Measurements from ENCODE around the gene SLC25A17. TPM values are rescaled to one million over a fixed set of nuclear protein-coding genes. Genes with fewer than 3 reads are reported as not detected.
A peak's percentile ranks its signal among the peaks of the same experiment; 100 is the strongest.

SLC25A17 gene
- total RNA-seq, 6 experiments from 2014 or later, result 23.5 to 25.5 (median 24.6) TPM

DNA sequence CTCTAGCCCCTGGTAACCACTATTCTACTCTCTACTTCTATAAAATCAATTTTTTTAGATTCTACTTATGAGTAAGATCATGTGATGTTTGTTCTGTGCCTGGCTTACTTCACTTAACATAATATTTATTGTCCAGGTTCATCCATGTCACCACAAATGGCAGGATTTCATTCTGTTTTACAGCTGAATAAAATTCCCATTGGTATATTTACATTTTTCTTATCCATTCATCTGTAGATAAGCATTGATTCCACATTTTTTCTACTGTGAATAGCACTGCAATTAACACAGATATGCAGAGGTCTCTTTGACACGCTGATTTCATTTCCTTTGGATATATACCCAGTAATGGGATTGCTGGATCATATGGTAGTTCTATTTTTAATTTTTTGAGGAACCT lies 15.8 kb downstream of the SLC25A17 start:
- TF ChIP-seq, protein P1, sequence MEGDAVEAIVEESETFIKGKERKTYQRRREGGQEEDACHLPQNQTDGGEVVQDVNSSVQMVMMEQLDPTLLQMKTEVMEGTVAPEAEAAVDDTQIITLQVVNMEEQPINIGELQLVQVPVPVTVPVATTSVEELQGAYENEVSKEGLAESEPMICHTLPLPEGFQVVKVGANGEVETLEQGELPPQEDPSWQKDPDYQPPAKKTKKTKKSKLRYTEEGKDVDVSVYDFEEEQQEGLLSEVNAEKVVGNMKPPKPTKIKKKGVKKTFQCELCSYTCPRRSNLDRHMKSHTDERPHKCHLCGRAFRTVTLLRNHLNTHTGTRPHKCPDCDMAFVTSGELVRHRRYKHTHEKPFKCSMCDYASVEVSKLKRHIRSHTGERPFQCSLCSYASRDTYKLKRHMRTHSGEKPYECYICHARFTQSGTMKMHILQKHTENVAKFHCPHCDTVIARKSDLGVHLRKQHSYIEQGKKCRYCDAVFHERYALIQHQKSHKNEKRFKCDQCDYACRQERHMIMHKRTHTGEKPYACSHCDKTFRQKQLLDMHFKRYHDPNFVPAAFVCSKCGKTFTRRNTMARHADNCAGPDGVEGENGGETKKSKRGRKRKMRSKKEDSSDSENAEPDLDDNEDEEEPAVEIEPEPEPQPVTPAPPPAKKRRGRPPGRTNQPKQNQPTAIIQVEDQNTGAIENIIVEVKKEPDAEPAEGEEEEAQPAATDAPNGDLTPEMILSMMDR (IDR thresholded peaks at IDR 0.05), result no peak
- Mint-ChIP-seq H3K27me3 (ENCODE audit: insufficient read depth) (no peaks in the 10 kb centered on the region), H3K9me3 (no peaks in the 10 kb centered on the region), H3K4me1 (ENCODE audit: low read depth) (peaks cover 17% of the 10 kb centered on the region), H3K36me3 (ENCODE audit: low read depth) (peaks cover 7% of the 10 kb centered on the region), H3K27ac (no peak overlapping the region), H3K4me3 (no peak overlapping the region)
- no peak for DNase-seq

DNA sequence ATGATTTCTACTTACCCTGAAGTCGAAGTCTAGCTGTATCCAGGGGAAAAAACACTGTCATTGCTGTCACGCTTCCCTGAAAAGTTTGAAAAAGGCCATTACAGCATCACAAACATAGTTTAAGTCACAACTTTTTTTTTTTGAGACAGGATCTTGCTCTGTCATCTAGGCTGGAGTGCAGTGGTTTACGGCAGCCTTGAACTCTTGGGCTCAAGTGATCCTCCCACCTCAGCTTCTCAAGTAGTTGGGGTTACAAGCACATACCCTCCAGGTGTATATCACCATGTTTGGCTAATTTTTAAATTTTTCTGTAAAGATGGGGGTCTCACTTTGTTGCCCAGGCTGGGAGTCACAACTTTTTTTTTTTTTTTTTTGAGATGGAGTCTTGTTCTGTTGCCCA lies 20.1 kb downstream of the SLC25A17 start:
- H3K36me3 Mint-ChIP-seq (ENCODE audit: low read depth), result peaks cover 5% of the 10 kb centered on the region; the same call in 1 of the 2 replicates
- no peak for DNase-seq
- H3K9me3 Mint-ChIP-seq, result no peaks in the 10 kb centered on the region
- TF ChIP-seq, protein P1 (IDR thresholded peaks at IDR 0.05), result no peak
- H3K4me1 Mint-ChIP-seq (ENCODE audit: low read depth), result peaks cover 22% of the 10 kb centered on the region
- no peak overlapping the region for H3K27ac Mint-ChIP-seq
- H3K4me3 Mint-ChIP-seq, result no peak overlapping the region
- no peaks in the 10 kb centered on the region for H3K27me3 Mint-ChIP-seq (ENCODE audit: insufficient read depth)

DNA sequence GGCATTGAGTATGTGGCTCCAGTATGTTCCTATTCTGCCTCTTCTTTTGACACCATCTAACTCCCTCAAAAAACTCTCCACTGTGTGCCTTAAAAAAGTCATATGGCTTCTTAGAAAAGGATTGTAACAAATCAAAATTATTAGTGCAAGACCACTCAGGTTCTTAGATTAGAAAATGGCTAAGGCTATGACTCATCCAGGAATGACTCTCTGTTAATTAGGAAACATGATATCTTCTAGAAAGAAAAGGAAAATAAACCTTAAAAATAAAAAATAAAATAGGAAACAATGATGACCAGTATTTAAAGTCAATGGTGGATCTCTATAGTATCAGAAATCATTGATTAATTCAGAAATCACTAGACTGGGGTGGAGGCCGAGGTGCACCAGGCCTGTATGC lies 21.7 kb downstream of the SLC25A17 start:
- Mint-ChIP-seq H3K9me3 (no peaks in the 10 kb centered on the region), H3K4me1 (ENCODE audit: low read depth) (peaks cover 22% of the 10 kb centered on the region), H3K27me3 (ENCODE audit: insufficient read depth) (no peaks in the 10 kb centered on the region), H3K4me3 (no peak overlapping the region), H3K36me3 (ENCODE audit: low read depth) (peaks cover 12% of the 10 kb centered on the region), H3K27ac (peak overlapping the region; percentile 24)
- peak; percentile 11 for DNase-seq
- TF ChIP-seq, protein P1 (IDR thresholded peaks at IDR 0.05), result no peak

DNA sequence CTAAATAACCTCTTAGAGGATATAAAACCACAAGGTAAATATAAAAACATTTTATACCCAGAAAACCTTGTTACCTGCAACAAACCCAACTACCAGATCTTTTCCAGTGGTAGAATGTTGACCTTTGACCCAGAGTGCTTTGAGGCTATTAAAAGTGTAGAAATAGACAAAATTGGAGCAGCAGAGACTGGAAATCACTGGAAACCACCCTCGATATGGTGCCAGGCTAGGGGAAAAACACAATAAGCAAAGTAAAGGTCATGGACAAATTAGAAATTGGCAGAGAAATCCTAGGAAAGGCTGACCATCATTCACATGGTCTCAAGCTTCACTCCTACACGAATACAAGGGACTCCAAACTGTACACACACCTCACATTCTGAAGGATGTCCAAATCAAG lies 26.7 kb downstream of the SLC25A17 start:
- no peak overlapping the region for H3K4me3 Mint-ChIP-seq
- no peak overlapping the region for H3K27ac Mint-ChIP-seq
- no peak for DNase-seq
- peaks cover 22% of the 10 kb centered on the region for H3K36me3 Mint-ChIP-seq (ENCODE audit: low read depth)
- peaks cover 24% of the 10 kb centered on the region for H3K4me1 Mint-ChIP-seq (ENCODE audit: low read depth)
- TF ChIP-seq, protein P1 (IDR thresholded peaks at IDR 0.05), result no peak
- no peaks in the 10 kb centered on the region for H3K9me3 Mint-ChIP-seq
- H3K27me3 Mint-ChIP-seq (ENCODE audit: insufficient read depth), result no peaks in the 10 kb centered on the region

DNA sequence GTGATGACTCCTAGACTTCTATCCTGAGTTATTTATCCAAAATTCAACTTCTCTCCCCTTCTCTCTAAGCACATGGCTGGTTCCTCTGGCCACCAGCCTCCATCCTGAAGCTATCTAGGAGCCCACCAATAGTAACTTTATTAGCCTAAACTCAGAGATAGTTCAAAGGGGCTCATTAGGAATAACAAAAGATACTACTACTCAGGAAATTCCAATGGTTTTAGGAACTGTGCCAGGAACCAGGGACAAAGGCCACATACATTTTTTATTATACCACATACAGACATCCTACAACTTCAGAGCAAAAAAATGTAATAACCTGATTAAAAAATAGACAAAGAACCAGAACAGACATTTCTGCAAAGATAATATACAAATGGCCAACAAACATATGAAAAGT lies 27.9 kb downstream of the SLC25A17 start:
- DNase-seq, result no peak

More for the DNA sequence above, 27.9 kb downstream of the SLC25A17 start:
- H3K27ac Mint-ChIP-seq, result no peak overlapping the region
- H3K27me3 Mint-ChIP-seq (ENCODE audit: insufficient read depth), result no peaks in the 10 kb centered on the region
- peaks cover 22% of the 10 kb centered on the region for H3K36me3 Mint-ChIP-seq (ENCODE audit: low read depth)
- TF ChIP-seq, protein P1 (IDR thresholded peaks at IDR 0.05), result no peak
- no peak overlapping the region for H3K4me3 Mint-ChIP-seq
- H3K9me3 Mint-ChIP-seq, result no peaks in the 10 kb centered on the region
- peaks cover 14% of the 10 kb centered on the region for H3K4me1 Mint-ChIP-seq (ENCODE audit: low read depth)
